HepG2 (cell line): ENCODE results near the gene DDC. TPM values are rescaled to one million over a fixed set of nuclear protein-coding genes. Genes with fewer than 3 reads are reported as not detected.

ENCODE experiments used
- ASH2L ChIP-seq: fragments of 300-600, 200-600 bp; sonication (generic); IDR thresholded peaks from 2 replicates; pipeline ENCODE4 v1.7.0; 2017; ENCODE audit warnings: low read depth, mild to moderate bottlenecking, moderate library complexity, mixed read lengths, low read length; ENCODE audit not compliant: insufficient read length
- BCLAF1 ChIP-seq: fragments of 450-650 bp; IDR thresholded peaks from 2 replicates; pipeline ENCODE4 v1.6.1; 2017; ENCODE audit warnings: mild to moderate bottlenecking
- CEBPG ChIP-seq: IDR thresholded peaks from 2 replicates; pipeline ENCODE4 v1.6.1; 2016
- DPF2 ChIP-seq: sonication (generic); formaldehyde crosslinking; IDR thresholded peaks from 2 replicates; pipeline ENCODE4 v1.4.0; 2020; ENCODE audit warnings: mild to moderate bottlenecking, low read depth, missing genetic modification reagents, borderline replicate concordance
- EHMT2 ChIP-seq: fragments of 200-600 bp; sonication (generic); IDR thresholded peaks from 2 replicates; pipeline ENCODE4 v1.7.0; 2017; ENCODE audit warnings: antibody characterized with exemption, low read depth, low read length, borderline replicate concordance
- FLYWCH1 ChIP-seq: sonication (generic); formaldehyde crosslinking; IDR thresholded peaks from 2 replicates; pipeline ENCODE4 v1.8.1; 2023; ENCODE audit warnings: mild to moderate bottlenecking, missing genetic modification reagents
- FOSL1 ChIP-seq: sonication (generic); formaldehyde crosslinking; IDR thresholded peaks from 2 replicates; pipeline ENCODE4 v1.9.0; 2021; ENCODE audit warnings: missing genetic modification reagents, borderline replicate concordance
- GATAD2A ChIP-seq: IDR thresholded peaks from 2 replicates; pipeline ENCODE4 v1.6.1; 2016
- LBX2 ChIP-seq: sonication (generic); formaldehyde crosslinking; IDR thresholded peaks from 2 replicates; pipeline ENCODE4 v1.5.0; 2020; ENCODE audit warnings: missing genetic modification reagents, mild to moderate bottlenecking, borderline replicate concordance
- MED8 ChIP-seq: sonication (generic); formaldehyde crosslinking; IDR thresholded peaks from 2 replicates; pipeline ENCODE4 v1.8.1; 2023; ENCODE audit warnings: mild to moderate bottlenecking, missing genetic modification reagents; ENCODE audit not compliant: insufficient replicate concordance
- PPARG ChIP-seq: conservative IDR thresholded peaks from 2 replicates; pipeline ENCODE4 v1.6.1; 2016; ENCODE audit warnings: missing biosample characterization, missing genetic modification reagents
- RCOR2 ChIP-seq: IDR thresholded peaks from 2 replicates; pipeline ENCODE4 v1.6.1; 2016; ENCODE audit warnings: missing biosample characterization, missing genetic modification reagents
- REPIN1 ChIP-seq: sonication (generic); formaldehyde crosslinking; IDR thresholded peaks from 2 replicates; pipeline ENCODE4 v1.8.0; 2022; ENCODE audit warnings: missing genetic modification reagents, low read depth, mild to moderate bottlenecking, borderline replicate concordance
- SMYD3 ChIP-seq: sonication (generic); formaldehyde crosslinking; IDR thresholded peaks from 2 replicates; pipeline ENCODE4 v1.8.1; 2023; ENCODE audit warnings: mild to moderate bottlenecking, missing genetic modification reagents
- SP1 ChIP-seq, 2 experiments: fragments of 450-650 bp in 1 of 2; sonication (generic) in 1 of 2; formaldehyde crosslinking in 1 of 2; IDR thresholded peaks; 2 replicates each; pipeline versions ENCODE4 v1.4.0 to v1.6.1; 2016 to 2020; ENCODE audit warnings: missing genetic modification reagents in 1 of 2
- SRF ChIP-seq: IDR thresholded peaks from 2 replicates; pipeline ENCODE4 v1.6.1; 2011; ENCODE audit warnings: mild to moderate bottlenecking, low read depth, low read length, moderate library complexity
- TAF1 ChIP-seq: sonication (generic); formaldehyde crosslinking; IDR thresholded peaks from 2 replicates; pipeline ENCODE4 v1.4.0; 2020; ENCODE audit warnings: missing genetic modification reagents
- ZNF180 ChIP-seq: sonication (generic); formaldehyde crosslinking; IDR thresholded peaks from 2 replicates; pipeline ENCODE4 v1.4.0; 2020; ENCODE audit warnings: low read depth, missing genetic modification reagents, borderline replicate concordance
- ZNF431 ChIP-seq: sonication (generic); formaldehyde crosslinking; IDR thresholded peaks from 2 replicates; pipeline ENCODE4 v1.9.0; 2022; ENCODE audit warnings: missing genetic modification reagents, low read depth, mild to moderate bottlenecking, borderline replicate concordance
- ZNF543 ChIP-seq: sonication (generic); formaldehyde crosslinking; IDR thresholded peaks from 2 replicates; pipeline ENCODE4 v1.4.0; 2020; ENCODE audit warnings: mild to moderate bottlenecking, missing genetic modification reagents
- ZNF558 ChIP-seq: sonication (generic); formaldehyde crosslinking; IDR thresholded peaks from 2 replicates; pipeline ENCODE4 v1.9.0; 2022; ENCODE audit warnings: mild to moderate bottlenecking, missing genetic modification reagents, borderline replicate concordance
- ZNF629 ChIP-seq: sonication (generic); formaldehyde crosslinking; conservative IDR thresholded peaks from 2 replicates; pipeline ENCODE4 v1.5.0; 2020; ENCODE audit warnings: missing genetic modification reagents
- ZNF724P ChIP-seq: sonication (generic); formaldehyde crosslinking; IDR thresholded peaks from 2 replicates; pipeline ENCODE4 v1.8.0; 2022; ENCODE audit warnings: missing genetic modification reagents, borderline replicate concordance
- ZNF770 ChIP-seq: sonication (generic); formaldehyde crosslinking; IDR thresholded peaks from 2 replicates; pipeline ENCODE4 v1.5.0; 2020; ENCODE audit warnings: mild to moderate bottlenecking, missing genetic modification reagents
- ZSCAN21 ChIP-seq: sonication (generic); formaldehyde crosslinking; IDR thresholded peaks from 2 replicates; pipeline ENCODE4 v1.8.0; 2022; ENCODE audit warnings: mild to moderate bottlenecking, missing genetic modification reagents, moderate library complexity, borderline replicate concordance
- polyA plus RNA-seq, 8 experiments: library from polyadenylated mRNA; depleted of rRNA in 3 of 8; stranded (reverse) in 7 of 8; unstranded in 1 of 8; fragments of >200 nt; fragmentation: Illumina TruSeq in 4 of 8; extraction: Trizol in 4 of 8; gene quantifications; 2 replicates each; pipeline versions ENCODE4 v1.2.1 to v1.2.3, GENCODE V29; 2011 to 2016; ENCODE audit warnings: low read depth in 4 of 8, missing spikeins in 1 of 8, mixed read lengths in 1 of 8; ENCODE audit not compliant: insufficient read depth in 1 of 8
- total RNA-seq, 5 experiments: library from RNA; depleted of rRNA; stranded (reverse); fragments of >200 nt; fragmentation: Illumina TruSeq; extraction: Trizol; gene quantifications; 2 replicates each; pipeline ENCODE4 v1.2.3, GENCODE V29; 2016; ENCODE audit warnings: low read depth in 1 of 5

Gene DDC
- total and polyA plus RNA-seq, 2 of the 13 experiments (the other 11 are each of a cell fraction or from before 2014, with no cell fraction given), result 11.7 to 93.3 TPM

GRCh38 chr7:50564640-50565558 is at the start of gene DDC (continued):
- TF ChIP-seq BCLAF1 (no peak), ZNF431 (CRISPR knock-in tag) (no peak), FLYWCH1 (no peak), REPIN1 (CRISPR knock-in tag) (0 out of 2 replicates have a peak, but pooled peaks have one; percentile 47), SP1 (IDR thresholded peaks at IDR 0.05) (no peak), SP1 (CRISPR knock-in tag; IDR thresholded peaks at IDR 0.05) (no peak), SRF (no peak), ZNF180 (no peak), PPARG (CRISPR knock-in tag) (peak; percentile 76), ZNF770 (no peak), ASH2L (peak; percentile 89), MED8 (CRISPR knock-in tag) (no peak), ZSCAN21 (CRISPR knock-in tag) (0 out of 2 replicates have a peak, but pooled peaks have one; percentile 59), SMYD3 (CRISPR knock-in tag) (no peak), FOSL1 (CRISPR knock-in tag) (no peak), DPF2 (no peak), ZNF543 (CRISPR knock-in tag) (peak; percentile 78; the same call in 1 of the 2 replicates), GATAD2A (CRISPR knock-in tag) (peak; percentile 87), LBX2 (CRISPR knock-in tag) (no peak), ZNF558 (peak; percentile 53; the same call in 1 of the 2 replicates), EHMT2 (no peak; the same call in 1 of the 2 replicates), RCOR2 (CRISPR knock-in tag) (peak; percentile 70; the same call in 1 of the 2 replicates), CEBPG (CRISPR knock-in tag) (peak; percentile 71), TAF1 (CRISPR knock-in tag) (peak; percentile 39; the same call in 1 of the 2 replicates), ZNF724P (CRISPR knock-in tag) (no peak), ZNF629 (0 out of 2 replicates have a peak, but pooled peaks have one; percentile 35)
